GM12878 (cell line): Measurements from ENCODE around the gene ZNF841. TPM values are rescaled to one million over a fixed set of nuclear protein-coding genes. Genes with fewer than 3 reads are reported as not detected.
A peak's percentile ranks its signal among the peaks of the same experiment; 100 is the strongest.

Experiments
- CEBPB ChIP-seq, 2 experiments: fragments of 150-350 bp in 1 of 2; IDR thresholded peaks; 2 replicates each; pipeline ENCODE4 v1.6.1; 2012 to 2014; ENCODE audit warnings: low read depth in 2 of 2, low read length in 2 of 2, borderline replicate concordance in 1 of 2, inconsistent platforms in 1 of 2
- CEBPZ ChIP-seq: fragments of 150-350 bp; IDR thresholded peaks from 2 replicates; pipeline ENCODE4 v1.6.1; 2016; ENCODE audit warnings: low read depth, low read length
- E2F4 ChIP-seq: IDR thresholded peaks from 2 replicates; pipeline ENCODE4 v1.6.1; 2012; ENCODE audit warnings: low read depth, low read length, improper control_type of control experiment
- ESRRA ChIP-seq: IDR thresholded peaks from 2 replicates; pipeline ENCODE4 v1.6.1; 2012; ENCODE audit warnings: mild to moderate bottlenecking, low read length, improper control_type of control experiment
- HSF1 ChIP-seq: fragments of 150-350 bp; IDR thresholded peaks from 2 replicates; pipeline ENCODE4 v1.6.1; 2014; ENCODE audit warnings: mild to moderate bottlenecking, low read depth, low read length
- JUND ChIP-seq: IDR thresholded peaks from 2 replicates; pipeline ENCODE4 v1.6.1; 2012; ENCODE audit warnings: low read depth, mild to moderate bottlenecking, low read length, improper control_type of control experiment, moderate library complexity
- KDM1A ChIP-seq: fragments of 200-600 bp; sonication (generic); IDR thresholded peaks from 2 replicates; pipeline ENCODE4 v1.6.1; 2016; ENCODE audit warnings: borderline replicate concordance
- MLLT1 ChIP-seq: fragments of 450-650 bp; IDR thresholded peaks from 2 replicates; pipeline ENCODE4 v1.6.1; 2016; ENCODE audit warnings: mild to moderate bottlenecking
- POLR2AphosphoS2 ChIP-seq: IDR thresholded peaks from 2 replicates; pipeline ENCODE4 v1.6.1; 2011; ENCODE audit warnings: low read depth, mild to moderate bottlenecking, low read length, improper control_type of control experiment, moderate library complexity
- POLR2AphosphoS5 ChIP-seq: IDR thresholded peaks from 2 replicates; pipeline ENCODE4 v1.6.1; 2011; ENCODE audit warnings: mild to moderate bottlenecking, low read length, inconsistent platforms
- PRDM15 ChIP-seq: fragments of 450-650 bp; formaldehyde crosslinking; IDR thresholded peaks from 2 replicates; pipeline ENCODE4 v1.4.0; 2020; ENCODE audit warnings: mild to moderate bottlenecking, moderate library complexity
- USF2 ChIP-seq: IDR thresholded peaks from 2 replicates; pipeline ENCODE4 v1.6.1; 2011; ENCODE audit warnings: low read depth, low read length, improper control_type of control experiment, borderline replicate concordance
- ZBTB33 ChIP-seq: fragments of 450-650 bp; IDR thresholded peaks from 2 replicates; pipeline ENCODE4 v1.6.1; 2017; ENCODE audit warnings: mild to moderate bottlenecking
- polyA plus RNA-seq, 11 experiments: library from polyadenylated mRNA; depleted of rRNA in 4 of 11; unstranded in 6 of 11; stranded (reverse) in 5 of 11; fragments of >200 nt; fragmentation: Nextera tagmentation in 4 of 11; fragmentation: Illumina TruSeq in 1 of 11; extraction: Ambion mirVana in 4 of 11; extraction: Trizol in 1 of 11; gene quantifications; 1 replicate in 1 of 11; 2 replicates in 10 of 11; pipeline versions ENCODE4 v1.2.1 to v1.2.3, GENCODE V29; 2011 to 2016; ENCODE audit warnings: inconsistent platforms in 2 of 11, missing spikeins in 2 of 11, low read depth in 1 of 11
- total RNA-seq, 4 experiments: library from RNA; depleted of rRNA in 3 of 4; stranded (reverse); fragments of >200 nt in 3 of 4; fragmentation: Illumina TruSeq in 1 of 4; extraction: Trizol in 1 of 4; gene quantifications; 2 replicates each; pipeline versions ENCODE4 v1.2.1 to v1.2.3, GENCODE V29; 2013 to 2021

Gene ZNF841
- total and polyA plus RNA-seq, 10 of the 15 experiments (the other 5 are each of a cell fraction or from before 2014, with no cell fraction given) = 1.4 to 15.0 (median 8.2) TPM

GRCh38 chr19:52028027-52028779 is 67.4 kb downstream of the ZNF841 start, which contains the start of gene ZNF614 (continued):
- TF ChIP-seq PRDM15 (no peak), POLR2AphosphoS2 (peak; percentile 84; the same call in 1 of the 2 replicates), JUND (no peak), USF2 (no peak; the same call in 1 of the 2 replicates), HSF1 (no peak; the same call in 1 of the 2 replicates), ZBTB33 (no peak), POLR2AphosphoS5 (peak; percentile 97), ESRRA (no peak), KDM1A (no peak), MLLT1 (peak; percentile 84), CEBPZ (no peak), E2F4 (0 out of 2 replicates have a peak, but pooled peaks have one; percentile 9), CEBPB (IDR thresholded peaks at IDR 0.05; ENCODE audit: borderline replicate concordance in 1 of 2, low read depth in 2 of 2, low read length in 2 of 2) (no peak)
